Endothelial cell of umbilical vein (primary cell): Measurements from ENCODE around the gene SERPINE3. TPM values are rescaled to one million over a fixed set of nuclear protein-coding genes. Genes with fewer than 3 reads are reported as not detected.

Experiments
- BruUV-seq: library from RNA; stranded (reverse); fragments of 400-500 nt; replicated peaks from 2 replicates; lab custom pipeline; 2021; lab: Mats Ljungman, UMichigan
- CTCF ChIA-PET: fragments of 300-600, 350-600 bp; sonication (Branson Sonifier 250); formaldehyde crosslinking; loops from one replicate; lab custom pipeline; 2021; ENCODE audit warnings: antibody characterized with exemption, inconsistent platforms; lab: Charles Lee
- POLR2A ChIA-PET: fragments of 300-600, 350-600 bp; sonication (Branson Sonifier 250); formaldehyde crosslinking; loops from one replicate; lab custom pipeline; 2021; ENCODE audit warnings: antibody characterized with exemption, inconsistent platforms; lab: Charles Lee
- DNase-seq: peaks from one replicate; pipeline ENCODE4 v3.0.0-alpha.2; 2011; ENCODE audit warnings: low read depth, low spot score
- FAIRE-seq: peaks from 2 replicates; lab custom pipeline; 2011; peaks lifted over from hg19 to GRCh38; lab: Jason Lieb, UNC
- H2AFZ ChIP-seq: 2 replicates; pipeline ENCODE4 v1.6.0; 2012; ENCODE audit warnings: low read depth, low read length, control low read depth, inconsistent platforms
- H3K27ac ChIP-seq: 2 replicates; pipeline ENCODE4 v1.5.1; 2011; ENCODE audit warnings: low read depth, mild to moderate bottlenecking, control low read depth, low read length, moderate library complexity; ENCODE audit not compliant: insufficient read depth
- H3K27me3 ChIP-seq, 2 experiments: 2 replicates each; pipeline versions ENCODE4 v1.6.0 to v1.6.1; 2011; ENCODE audit warnings: low read length in 2 of 2, mixed read lengths in 1 of 2; ENCODE audit not compliant: control insufficient read depth in 2 of 2, insufficient read depth in 2 of 2
- H3K36me3 ChIP-seq, 2 experiments: 2 replicates in 1 of 2; 3 replicates in 1 of 2; pipeline ENCODE4 v1.5.1; 2011; ENCODE audit warnings: low read length in 2 of 2, mild to moderate bottlenecking in 1 of 2, moderate library complexity in 1 of 2; ENCODE audit not compliant: control insufficient read depth in 2 of 2, insufficient read depth in 2 of 2; ENCODE audit errors: extremely low read depth in 1 of 2
- H3K4me1 ChIP-seq: 3 replicates; pipeline ENCODE4 v1.5.1; 2011; ENCODE audit warnings: mild to moderate bottlenecking, low read length; ENCODE audit not compliant: control insufficient read depth, insufficient read depth; ENCODE audit errors: extremely low read depth
- H3K4me2 ChIP-seq: 2 replicates; pipeline ENCODE4 v1.6.1; 2011; ENCODE audit warnings: low read length, control low read depth, mixed read lengths; ENCODE audit not compliant: insufficient read depth
- H3K4me3 ChIP-seq, 3 experiments: fragments of 200-600 bp in 1 of 3; sonication (generic), shearing (Covaris generic) in 1 of 3; replicated peaks in 1 of 3; 2 replicates each; pipeline ENCODE4 v1.5.1; 2011 to 2016; ENCODE audit warnings: control low read depth in 3 of 3, low read length in 3 of 3, mild to moderate bottlenecking in 2 of 3, inconsistent platforms in 1 of 3, low read depth in 1 of 3, moderate library complexity in 1 of 3; ENCODE audit not compliant: insufficient read depth in 1 of 3
- H3K79me2 ChIP-seq: 2 replicates; pipeline ENCODE4 v1.6.0; 2012; ENCODE audit warnings: low read length, inconsistent platforms; ENCODE audit not compliant: control insufficient read depth, insufficient read depth
- H3K9ac ChIP-seq: replicated peaks from 2 replicates; pipeline ENCODE3; 2011; ENCODE audit warnings: low read length, control low read depth; ENCODE audit not compliant: insufficient read depth; ENCODE audit errors: extremely low read depth
- H3K9me1 ChIP-seq: replicated peaks from 3 replicates; pipeline ENCODE4 v1.6.0; 2011; ENCODE audit warnings: mild to moderate bottlenecking, low read length; ENCODE audit not compliant: control insufficient read depth, insufficient read depth; ENCODE audit errors: extremely low read depth
- H3K9me3 ChIP-seq: replicated peaks from 2 replicates; pipeline ENCODE4 v1.5.1; 2012; ENCODE audit warnings: low read length, inconsistent platforms; ENCODE audit not compliant: control insufficient read depth, insufficient read depth
- H4K20me1 ChIP-seq: replicated peaks from 2 replicates; pipeline ENCODE3; 2011; ENCODE audit warnings: mild to moderate bottlenecking, low read length; ENCODE audit not compliant: control insufficient read depth, insufficient read depth; ENCODE audit errors: extremely low read depth
- EZH2 ChIP-seq: IDR thresholded peaks from 2 replicates; pipeline ENCODE4 v1.6.1; 2012; ENCODE audit warnings: borderline replicate concordance, low read depth, mild to moderate bottlenecking, moderate library complexity, low read length, inconsistent platforms; ENCODE audit not compliant: severe bottlenecking
- FOS ChIP-seq: IDR thresholded peaks from 2 replicates; pipeline ENCODE4 v1.6.1; 2011; ENCODE audit warnings: mild to moderate bottlenecking, low read length, moderate library complexity, borderline replicate concordance; ENCODE audit not compliant: insufficient read depth
- GATA2 ChIP-seq: IDR thresholded peaks from 2 replicates; pipeline ENCODE4 v1.7.0; 2011; ENCODE audit warnings: low read depth, mild to moderate bottlenecking, moderate library complexity, mixed read lengths, low read length; ENCODE audit not compliant: insufficient read length, insufficient read depth
- JUN ChIP-seq: IDR thresholded peaks from 2 replicates; pipeline ENCODE4 v1.6.1; 2011; ENCODE audit warnings: borderline replicate concordance, low read depth; ENCODE audit not compliant: insufficient read length, insufficient read depth
- MYC ChIP-seq: IDR thresholded peaks from one replicate; pipeline ENCODE4 v1.6.1; 2011; ENCODE audit warnings: mild to moderate bottlenecking, low read depth, low read length
- POLR2A ChIP-seq: IDR thresholded peaks from 2 replicates; pipeline ENCODE4 v1.6.1; 2012; ENCODE audit warnings: low read depth, mild to moderate bottlenecking, control low read depth, low read length
- POLR2AphosphoS5 ChIP-seq: IDR thresholded peaks from 2 replicates; pipeline ENCODE4 v1.6.1; 2012; ENCODE audit warnings: low read depth, mild to moderate bottlenecking, control low read depth, low read length, moderate library complexity; ENCODE audit not compliant: insufficient read depth
- dilution Hi-C: fragments of 300-500 bp; cut with MboI; formaldehyde crosslinking; loops from one replicate; pipeline ENCODE4 v1.15.0; 2019; ENCODE audit warnings: low sequenced_read_pairs; ENCODE audit not compliant: extremely low pct_ligation_motif_present
- intact Hi-C: fragments of 100-400 bp; cut with micrococcal nuclease; formaldehyde crosslinking; loops from one replicate; pipeline ENCODE4 v1.10.0; 2022
- polyA plus RNA-seq, 4 experiments: library from polyadenylated mRNA; depleted of rRNA in 3 of 4; stranded (reverse) in 3 of 4; unstranded in 1 of 4; fragments of >200 nt; gene quantifications; 2 replicates each; pipeline versions ENCODE4 v1.2.1 to v1.2.3, GENCODE V29; 2011 to 2012; ENCODE audit warnings: missing spikeins in 1 of 4
- total RNA-seq: library from RNA; stranded (reverse); gene quantifications from 2 replicates; pipeline ENCODE4 v1.2.3, GENCODE V29; 2021
- TF ChIP-seq, protein P1 (sequence below), 2 donors: IDR thresholded peaks; 1 replicate in 1 of 2; 2 replicates in 1 of 2; pipeline ENCODE4 v1.5.1; 2011; ENCODE audit warnings: low read length in 2 of 2, mild to moderate bottlenecking in 2 of 2, moderate library complexity in 2 of 2, control low read depth in 1 of 2, inconsistent platforms in 1 of 2, low read depth in 1 of 2; ENCODE audit not compliant: insufficient read depth in 1 of 2; ENCODE audit errors: extremely low read depth in 1 of 2
- TF ChIP-seq, protein P2 (sequence below): IDR thresholded peaks from 2 replicates; pipeline ENCODE4 v1.6.1; 2011; ENCODE audit not compliant: insufficient read depth, insufficient read length

SERPINE3 gene
- total and polyA plus RNA-seq, 2 donors (not counting 3 experiments of a cell fraction or from before 2014, with no cell fraction given): not detected

DNA sequence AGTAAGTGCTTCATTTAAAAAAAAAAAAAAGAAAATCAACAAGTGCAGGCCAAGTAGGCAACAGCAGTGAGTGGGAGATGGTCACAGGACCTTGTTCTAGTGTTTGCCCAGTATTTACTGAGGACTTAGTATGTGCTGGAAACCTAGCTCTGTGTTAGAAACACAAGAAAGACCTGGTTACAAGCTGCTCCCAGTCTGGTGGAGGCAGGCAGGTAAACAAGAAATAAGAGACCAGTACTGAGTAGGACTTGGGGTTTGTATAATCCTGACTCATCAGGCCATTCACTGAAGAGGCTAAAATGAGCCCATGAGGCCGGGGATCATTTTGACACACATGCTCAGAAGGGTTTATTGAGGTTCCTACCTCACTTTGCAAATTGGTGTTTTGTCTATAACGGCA lies 21.5 kb upstream of the SERPINE3 start:
- no TSS peak for BruUV-seq
- no peak overlapping the region for H3K27ac ChIP-seq
- DNase-seq (no peak), FAIRE-seq (no peak)
- peaks cover 13% of the 10 kb centered on the region for H3K4me1 ChIP-seq
- H2AFZ ChIP-seq: no peak overlapping the region
- H3K9ac ChIP-seq: no peak overlapping the region
- intact Hi-C loops (loop anchor here (5.0 to 10.0 kb wide), 2 partner anchors 34 to 97 kb away; no protein-coding TSS in a partner anchor), dilution Hi-C loops (no loop called here)
- H3K36me3 ChIP-seq: no peaks in the 10 kb centered on the region
- CTCF ChIA-PET: no interaction called here
- H3K79me2 ChIP-seq: no peaks in the 10 kb centered on the region
- no peaks in the 10 kb centered on the region for H3K9me3 ChIP-seq
- no peak overlapping the region for H3K4me3 ChIP-seq
- H3K4me2 ChIP-seq: no peak overlapping the region
- no peaks in the 10 kb centered on the region for H4K20me1 ChIP-seq
- no peaks in the 10 kb centered on the region for H3K9me1 ChIP-seq
- H3K27me3 ChIP-seq: no peaks in the 10 kb centered on the region
- TF ChIP-seq JUN (no peak), POLR2A (no peak), MYC (no peak), GATA2 (no peak), FOS (no peak), POLR2AphosphoS5 (no peak), EZH2 (no peak)
- TF ChIP-seq, protein P1, sequence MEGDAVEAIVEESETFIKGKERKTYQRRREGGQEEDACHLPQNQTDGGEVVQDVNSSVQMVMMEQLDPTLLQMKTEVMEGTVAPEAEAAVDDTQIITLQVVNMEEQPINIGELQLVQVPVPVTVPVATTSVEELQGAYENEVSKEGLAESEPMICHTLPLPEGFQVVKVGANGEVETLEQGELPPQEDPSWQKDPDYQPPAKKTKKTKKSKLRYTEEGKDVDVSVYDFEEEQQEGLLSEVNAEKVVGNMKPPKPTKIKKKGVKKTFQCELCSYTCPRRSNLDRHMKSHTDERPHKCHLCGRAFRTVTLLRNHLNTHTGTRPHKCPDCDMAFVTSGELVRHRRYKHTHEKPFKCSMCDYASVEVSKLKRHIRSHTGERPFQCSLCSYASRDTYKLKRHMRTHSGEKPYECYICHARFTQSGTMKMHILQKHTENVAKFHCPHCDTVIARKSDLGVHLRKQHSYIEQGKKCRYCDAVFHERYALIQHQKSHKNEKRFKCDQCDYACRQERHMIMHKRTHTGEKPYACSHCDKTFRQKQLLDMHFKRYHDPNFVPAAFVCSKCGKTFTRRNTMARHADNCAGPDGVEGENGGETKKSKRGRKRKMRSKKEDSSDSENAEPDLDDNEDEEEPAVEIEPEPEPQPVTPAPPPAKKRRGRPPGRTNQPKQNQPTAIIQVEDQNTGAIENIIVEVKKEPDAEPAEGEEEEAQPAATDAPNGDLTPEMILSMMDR (IDR thresholded peaks at IDR 0.05; ENCODE audit: extremely low read depth in 1 of 2, insufficient read depth in 1 of 2, low read depth in 1 of 2, low read length in 2 of 2): no peak
- TF ChIP-seq, protein P2, sequence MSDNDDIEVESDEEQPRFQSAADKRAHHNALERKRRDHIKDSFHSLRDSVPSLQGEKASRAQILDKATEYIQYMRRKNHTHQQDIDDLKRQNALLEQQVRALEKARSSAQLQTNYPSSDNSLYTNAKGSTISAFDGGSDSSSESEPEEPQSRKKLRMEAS: no peak
- POLR2A ChIA-PET: interaction anchor here (0.7 kb wide), 1 partner anchor 27 kb away, joined by 6 read pairs; no protein-coding TSS in a partner anchor
